ENCODE data around the gene BMI1.

The BMI1 gene

GRCh38 chr10:22368981-22369380, 48.1 kb downstream of the BMI1 start:
- DNase-seq = no peak

- DNase-seq = no peak
Measured at GRCh38 chr10:22369434-22370072, 48.7 kb downstream of the BMI1 start.

GRCh38 chr10:22370320-22370719, 49.4 kb downstream of the BMI1 start:
- no peak for DNase-seq

- DNase-seq = no peak
Measured at GRCh38 chr10:22372298-22372697, 51.4 kb downstream of the BMI1 start.

- no peak for DNase-seq
Measured at GRCh38 chr10:22372917-22373316, 52.0 kb downstream of the BMI1 start.

GRCh38 chr10:22374489-22375126, 53.7 kb downstream of the BMI1 start:
- DNase-seq = no peak

GRCh38 chr10:22379059-22379458, 58.2 kb downstream of the BMI1 start:
- DNase-seq = no peak

Measured in NCI-H2171 (cell line).